ENCODE measurements around the gene POLR3C.
A peak's percentile ranks its signal among the peaks of the same experiment; 100 is the strongest.

DNA sequence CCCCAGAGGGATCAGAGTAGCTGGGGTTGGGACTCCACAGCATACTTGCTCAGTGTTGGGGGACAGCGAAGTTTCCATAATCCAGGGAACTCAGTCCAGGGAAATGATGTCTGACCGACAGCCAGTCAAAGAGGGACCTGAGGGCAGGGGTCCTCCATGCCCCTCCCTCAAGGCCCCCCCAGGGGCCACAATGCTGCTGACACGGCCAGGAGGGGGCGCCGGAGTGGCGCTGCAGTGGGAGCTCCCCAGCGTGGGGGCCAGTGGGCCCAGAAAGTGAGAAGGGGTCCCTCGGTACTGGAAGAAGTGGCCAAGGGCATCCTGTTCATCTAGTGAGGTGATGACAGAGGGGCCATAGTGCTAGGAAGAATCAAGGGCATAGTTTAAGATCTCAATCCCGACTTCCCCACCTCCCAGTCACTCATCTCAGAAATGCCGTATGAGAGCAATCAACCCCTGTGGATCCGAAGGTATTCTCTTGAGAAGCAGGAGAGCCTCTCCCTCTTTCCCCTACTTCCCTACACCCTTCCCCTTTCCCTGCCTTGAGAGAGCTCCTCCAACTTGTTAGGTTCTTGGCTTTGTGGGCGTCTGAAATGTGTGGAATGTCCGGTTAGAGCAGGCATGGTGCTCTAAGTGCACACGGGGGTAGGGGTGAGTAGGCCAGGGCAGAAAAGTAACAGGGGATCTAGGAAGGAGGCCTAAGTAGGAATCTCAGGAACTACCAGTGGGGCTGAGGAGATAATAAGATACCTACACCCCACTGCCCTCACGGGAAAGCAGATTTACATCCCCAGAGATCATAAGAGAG, 25.6 kb downstream of the POLR3C start:
- TF ChIP-seq, protein P1, sequence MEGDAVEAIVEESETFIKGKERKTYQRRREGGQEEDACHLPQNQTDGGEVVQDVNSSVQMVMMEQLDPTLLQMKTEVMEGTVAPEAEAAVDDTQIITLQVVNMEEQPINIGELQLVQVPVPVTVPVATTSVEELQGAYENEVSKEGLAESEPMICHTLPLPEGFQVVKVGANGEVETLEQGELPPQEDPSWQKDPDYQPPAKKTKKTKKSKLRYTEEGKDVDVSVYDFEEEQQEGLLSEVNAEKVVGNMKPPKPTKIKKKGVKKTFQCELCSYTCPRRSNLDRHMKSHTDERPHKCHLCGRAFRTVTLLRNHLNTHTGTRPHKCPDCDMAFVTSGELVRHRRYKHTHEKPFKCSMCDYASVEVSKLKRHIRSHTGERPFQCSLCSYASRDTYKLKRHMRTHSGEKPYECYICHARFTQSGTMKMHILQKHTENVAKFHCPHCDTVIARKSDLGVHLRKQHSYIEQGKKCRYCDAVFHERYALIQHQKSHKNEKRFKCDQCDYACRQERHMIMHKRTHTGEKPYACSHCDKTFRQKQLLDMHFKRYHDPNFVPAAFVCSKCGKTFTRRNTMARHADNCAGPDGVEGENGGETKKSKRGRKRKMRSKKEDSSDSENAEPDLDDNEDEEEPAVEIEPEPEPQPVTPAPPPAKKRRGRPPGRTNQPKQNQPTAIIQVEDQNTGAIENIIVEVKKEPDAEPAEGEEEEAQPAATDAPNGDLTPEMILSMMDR (IDR thresholded peaks at IDR 0.05): peak in 6 of 12 donors; percentile 19 to 36 (median 24)
- TF ChIP-seq POLR2A (IDR thresholded peaks at IDR 0.05): no peak

Data from heart left ventricle (tissue), 13 donors.